Measurements from ENCODE around the gene COMMD8. TPM values are rescaled to one million over a fixed set of nuclear protein-coding genes. Genes with fewer than 3 reads are reported as not detected.
"Not testable (repeated sequence)": the region's sequence is repeated elsewhere in the genome, so short reads cannot be mapped to it uniquely, and the experiment has no call there.

The COMMD8 gene
- total RNA-seq, 4 donors from 2014 or later, result 11.6 to 25.2 (median 17.2) TPM

GRCh38 chr4:47490550-47490949 is 27.0 kb upstream of the COMMD8 start:
- TF ChIP-seq EP300 (IDR thresholded peaks at IDR 0.05) (no peak), CTCF (IDR thresholded peaks at IDR 0.05) (peak in 3 of 4 experiments; percentile 18 to 34 (median 24))
- H3K4me1 ChIP-seq, result peaks cover 0 to 52% (median 8%) of the 10 kb centered on the region in 3 donors
- no peak overlapping the region for H3K4me3 ChIP-seq
- no peaks in the 10 kb centered on the region for H3K9me3 ChIP-seq
- no peak for ATAC-seq
- H3K27me3 ChIP-seq, result no peaks in the 10 kb centered on the region
- H3K36me3 ChIP-seq, result no peaks in the 10 kb centered on the region
- H3K27ac ChIP-seq, result no peak overlapping the region
- WGBS, 2 donors (ENCODE audit: low coverage in 1 of 2), result 50 to 75% methylated on average over 2 to 4 of the region's 4 CpGs

GRCh38 chr4:47488706-47489105 is 25.2 kb upstream of the COMMD8 start:
- Histone ChIP-seq H3K4me3 (no peak overlapping the region), H3K9me3 (no peaks in the 10 kb centered on the region), H3K36me3 (no peaks in the 10 kb centered on the region), H3K27me3 (no peaks in the 10 kb centered on the region), H3K27ac (no peak overlapping the region), H3K4me1 (peaks cover 0 to 59% (median 8%) of the 10 kb centered on the region in 3 donors)
- no peak for TF ChIP-seq EP300 (IDR thresholded peaks at IDR 0.05)
- no peak for TF ChIP-seq POLR2AphosphoS5 (IDR thresholded peaks at IDR 0.05)
- TF ChIP-seq CTCF (IDR thresholded peaks at IDR 0.05), result no peak
- TF ChIP-seq POLR2A (IDR thresholded peaks at IDR 0.05), result no peak
- ATAC-seq, result no peak
- 21 to 50% methylated on average over 2 of the region's 3 CpGs for WGBS, 2 donors (ENCODE audit: low coverage in 1 of 2)

GRCh38 chr4:47486727-47487126 is 23.2 kb upstream of the COMMD8 start:
- H3K9me3 ChIP-seq, H3K27me3 ChIP-seq, ATAC-seq, H3K36me3 ChIP-seq: not testable (repeated sequence)
- peak overlapping the region in 2 of 4 donors; percentile 89 to 91 for H3K27ac ChIP-seq
- 78 to 93% methylated on average over 3 of the region's 9 CpGs for WGBS, 2 donors (ENCODE audit: low coverage in 1 of 2)
- peak overlapping the region; percentile 46 to 68 for H3K4me3 ChIP-seq
- peaks cover 0 to 43% (median 4%) of the 10 kb centered on the region in 3 donors for H3K4me1 ChIP-seq

GRCh38 chr4:47486231-47486673 is 22.8 kb upstream of the COMMD8 start:
- TF ChIP-seq POLR2A (IDR thresholded peaks at IDR 0.05) (no peak), POLR2AphosphoS5 (IDR thresholded peaks at IDR 0.05) (peak; percentile 12), EP300 (IDR thresholded peaks at IDR 0.05) (no peak)
- Histone ChIP-seq H3K27ac (peak overlapping the region; percentile 73 to 91 (median 90)), H3K4me1 (peaks cover 0 to 43% (median 4%) of the 10 kb centered on the region in 3 donors), H3K4me3 (peak overlapping the region; percentile 46 to 68), H3K9me3 (no peaks in the 10 kb centered on the region), H3K36me3 (no peaks in the 10 kb centered on the region), H3K27me3 (no peaks in the 10 kb centered on the region)
- no peak for ATAC-seq
- 5 to 9% methylated on average over 5 of the region's 5 CpGs for WGBS, 2 donors (ENCODE audit: low coverage in 1 of 2)

GRCh38 chr4:47485768-47486167 is 22.3 kb upstream of the COMMD8 start:
- H3K9me3 ChIP-seq, result no peaks in the 10 kb centered on the region
- no peaks in the 10 kb centered on the region for H3K36me3 ChIP-seq
- ATAC-seq, result no peak
- 0% methylated on average over 7 to 14 of the region's 14 CpGs for WGBS, 2 donors (ENCODE audit: low coverage in 1 of 2)
- H3K27ac ChIP-seq, result peak overlapping the region; percentile 73 to 91 (median 90)
- H3K27me3 ChIP-seq, result no peaks in the 10 kb centered on the region
- H3K4me1 ChIP-seq, result peaks cover 0 to 43% (median 4%) of the 10 kb centered on the region in 3 donors
- TF ChIP-seq EP300 (IDR thresholded peaks at IDR 0.05), result no peak
- H3K4me3 ChIP-seq, result peak overlapping the region; percentile 46 to 68

- Histone ChIP-seq H3K9me3 (no peaks in the 10 kb centered on the region), H3K27me3 (no peaks in the 10 kb centered on the region), H3K4me1 (peaks cover 0 to 39% (median 4%) of the 10 kb centered on the region in 3 donors), H3K4me3 (peak within 1 kb of the TSS; percentile 46 to 68), H3K36me3 (no peaks in the 10 kb centered on the region), H3K27ac (peak within 1 kb of the TSS; percentile 73 to 91 (median 90))
- TF ChIP-seq EP300 (IDR thresholded peaks at IDR 0.05) (no peak), POLR2A (IDR thresholded peaks at IDR 0.05) (peak; percentile 74 to 80), CTCF (IDR thresholded peaks at IDR 0.05) (peak in 3 of 4 experiments; percentile 40 to 42 (median 42)), POLR2AphosphoS5 (IDR thresholded peaks at IDR 0.05) (peak; percentile 98)
- 0% methylated on average over 12 to 18 of the region's 34 CpGs for WGBS, 2 donors (ENCODE audit: low coverage in 1 of 2)
- ATAC-seq, result peak; percentile 100
Measured at GRCh38 chr4:47485047-47485692, 21.7 kb upstream of the COMMD8 start, which contains the start of gene ATP10D. Gene ATP10D (plus strand): TSS chr4:47485275. CDS start chr4:47512541, 27,266 bp downstream.
